Fibroblast of skin of right quadriceps (primary cell): ENCODE results near the gene CTNNA3.
"Not testable (repeated sequence)": the region's sequence is repeated elsewhere in the genome, so short reads cannot be mapped to it uniquely, and the experiment has no call there.

Experiments
- DNase-seq: peaks from one replicate; pipeline ENCODE4 v3.0.0-alpha.2; 2013

CTNNA3 gene

GRCh38 chr10:67599597-67599996 is 96.4 kb downstream of the CTNNA3 start:
- DNase-seq: no peak

DNA sequence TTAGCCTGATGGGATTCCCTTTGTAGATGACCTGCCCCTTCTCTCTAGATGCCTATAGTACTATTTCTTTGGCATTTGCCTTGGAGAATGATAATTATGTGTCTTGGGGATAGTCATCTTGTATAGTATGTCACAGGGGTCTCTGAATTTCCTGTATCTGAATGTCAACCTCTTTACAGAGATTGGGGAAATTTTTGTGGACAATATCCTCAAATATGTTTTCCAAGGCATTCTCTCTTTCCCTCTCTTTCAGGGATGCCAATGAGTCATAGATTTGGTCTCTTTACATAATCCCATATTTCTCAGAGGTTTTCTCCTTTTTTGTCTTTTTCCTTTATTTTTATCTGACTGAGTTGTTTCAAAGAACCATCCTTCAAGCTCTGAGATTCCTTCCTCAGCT is 99.4 kb downstream of the CTNNA3 start:
- DNase-seq: no peak

- no peak for DNase-seq
These were observed 108.2 kb downstream of the CTNNA3 start for GRCh38 chr10:67587771-67588170.

GRCh38 chr10:67575532-67575931 is 120.5 kb downstream of the CTNNA3 start:
- no peak for DNase-seq

GRCh38 chr10:67573484-67573883 is 122.5 kb downstream of the CTNNA3 start:
- DNase-seq: no peak

GRCh38 chr10:67571503-67571902 is 124.5 kb downstream of the CTNNA3 start:
- no peak for DNase-seq

DNA sequence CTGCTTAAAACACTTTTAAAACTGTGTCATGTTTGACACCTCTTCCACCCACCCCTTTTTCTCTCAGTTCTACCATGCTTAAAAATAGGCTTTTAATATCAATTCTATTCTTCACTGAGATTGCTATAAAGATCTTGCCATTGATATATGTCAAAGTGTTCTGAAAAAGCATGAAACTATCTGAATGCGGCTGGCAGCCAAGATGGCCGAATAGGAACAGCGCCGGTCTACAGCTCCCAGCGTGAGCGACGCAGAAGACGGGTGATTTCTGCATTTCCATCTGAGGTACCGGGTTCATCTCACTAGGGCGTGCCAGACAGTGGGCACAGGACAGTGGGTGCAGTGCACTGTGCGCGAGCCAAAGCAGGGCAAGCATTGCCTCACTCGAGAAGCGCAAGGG is 137.7 kb downstream of the CTNNA3 start:
- not testable (repeated sequence) for DNase-seq

- DNase-seq: no peak
These were observed 142.7 kb downstream of the CTNNA3 start for GRCh38 chr10:67553254-67553653.

DNA sequence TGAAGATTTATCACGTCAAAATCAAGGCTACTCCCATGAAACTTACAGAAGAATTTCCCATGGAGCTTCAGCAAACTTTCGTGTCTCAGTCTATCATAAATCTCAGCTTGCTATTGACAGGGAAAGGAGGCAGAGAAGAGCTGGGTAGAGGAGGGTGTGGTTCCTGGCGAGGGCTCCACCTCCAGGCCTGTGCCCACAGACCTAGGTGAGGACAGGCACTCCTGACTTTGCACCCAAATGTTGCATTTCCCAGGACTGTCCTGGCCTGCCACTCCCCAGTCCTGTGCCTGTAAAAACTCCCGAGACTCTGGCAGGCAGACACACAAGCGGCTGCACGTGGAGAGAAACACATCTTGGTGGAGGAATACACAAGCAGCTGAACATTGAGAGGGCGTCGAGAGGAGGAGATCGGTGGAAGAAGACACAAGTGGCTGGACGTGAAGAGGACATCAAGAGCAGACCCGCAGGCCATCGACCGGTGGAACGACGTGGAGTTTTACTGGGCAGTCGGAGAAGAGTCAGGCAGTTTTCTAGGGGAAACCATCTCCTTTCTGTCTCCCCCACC is 145.1 kb downstream of the CTNNA3 start:
- no peak for DNase-seq

DNA sequence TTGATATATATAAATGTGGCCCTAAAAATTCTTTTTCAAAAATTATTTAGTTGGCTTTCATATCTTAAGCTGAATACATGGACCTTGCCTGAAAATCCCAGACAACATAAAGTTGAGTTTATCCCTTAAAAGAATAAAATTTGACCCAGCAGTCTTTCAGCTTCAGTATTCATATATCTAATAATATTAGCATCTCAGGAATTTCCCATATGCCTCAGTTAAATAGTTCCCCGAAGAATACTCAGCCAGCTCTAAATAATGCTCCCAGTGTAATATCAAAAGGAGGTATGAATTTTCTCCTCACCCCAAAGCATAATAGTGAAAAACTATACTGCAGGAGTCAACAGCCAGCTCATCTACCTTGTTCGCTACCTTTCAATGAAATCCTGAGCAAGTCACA is 145.9 kb downstream of the CTNNA3 start:
- DNase-seq: peak; percentile 8

- DNase-seq: peak; percentile 45
These were observed 146.6 kb downstream of the CTNNA3 start for GRCh38 chr10:67549390-67549789.

DNA sequence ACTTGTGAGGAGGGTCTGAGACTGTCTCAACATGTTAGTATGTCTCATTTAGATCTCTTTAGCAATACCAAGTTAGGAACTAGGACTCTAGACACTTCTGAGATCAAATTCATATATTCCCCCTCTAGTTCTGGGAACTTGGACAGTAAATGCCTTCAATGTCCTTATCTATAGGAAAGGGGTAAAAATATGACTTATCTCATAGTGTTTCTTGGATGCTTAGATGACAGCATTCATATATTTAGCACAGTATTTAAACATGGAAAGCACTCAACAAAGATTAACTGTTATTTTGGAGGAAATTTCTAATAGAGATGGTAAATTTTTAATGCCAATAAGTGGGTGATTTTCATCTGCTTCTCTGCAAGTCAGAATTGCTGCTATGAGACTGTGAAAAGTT is 154.6 kb downstream of the CTNNA3 start:
- DNase-seq: no peak

DNA sequence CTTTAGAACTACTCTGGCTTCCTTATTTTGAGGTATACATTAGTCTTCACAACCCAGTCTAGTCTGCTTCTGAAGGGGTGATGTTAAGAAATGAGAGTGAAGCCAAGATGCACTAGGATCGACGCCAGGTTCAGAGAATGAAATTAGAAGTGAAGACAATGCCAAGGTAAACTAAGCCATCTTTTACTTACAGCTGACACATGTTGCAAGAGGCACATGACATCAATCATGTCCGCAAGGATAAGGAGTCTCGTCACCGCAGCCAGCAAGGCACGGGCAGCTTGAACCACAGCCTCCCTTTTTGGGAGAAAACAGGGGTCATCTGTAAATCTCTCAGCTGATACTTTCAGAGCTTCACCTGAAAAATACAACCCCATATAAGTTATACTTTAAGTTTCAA is 156.7 kb downstream of the CTNNA3 start:
- peak; percentile 6 for DNase-seq

DNA sequence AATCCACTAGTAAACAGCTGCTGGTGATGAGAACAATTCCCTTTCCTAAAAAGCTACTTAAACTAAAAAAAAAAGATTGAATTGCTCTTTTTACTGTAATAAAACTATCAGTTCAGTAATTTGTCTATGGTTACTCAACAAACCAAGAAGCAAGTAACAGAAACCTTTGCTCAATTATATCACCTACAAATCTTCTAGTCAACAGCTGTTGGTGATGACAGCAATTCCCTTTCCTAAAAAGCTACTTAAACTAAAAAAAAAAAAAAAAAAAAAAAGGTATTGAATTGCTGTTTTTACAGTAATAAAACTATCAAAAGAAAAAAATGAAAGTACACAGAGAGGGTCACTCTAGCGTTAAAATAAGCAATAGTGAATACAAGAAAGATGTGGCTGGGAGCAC is 158.1 kb downstream of the CTNNA3 start:
- DNase-seq: no peak

DNA sequence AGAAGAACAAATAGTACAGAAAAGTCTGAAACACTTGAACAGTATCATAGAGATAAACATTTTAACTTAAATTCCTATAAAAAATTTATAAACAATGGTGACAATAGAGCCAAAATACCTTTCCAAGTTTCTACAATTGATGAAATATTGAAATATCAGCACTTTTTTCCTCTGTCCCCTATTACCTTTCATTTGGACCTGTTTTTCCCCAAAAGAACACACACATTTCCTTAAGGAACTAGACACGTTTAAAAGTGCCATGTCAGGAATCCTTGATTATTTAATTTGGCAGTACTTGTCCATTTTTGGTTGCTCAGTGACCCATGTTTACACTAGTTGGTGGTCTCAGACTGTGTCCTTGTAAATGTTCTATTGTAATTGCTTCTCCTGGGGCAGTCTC is 162.6 kb downstream of the CTNNA3 start:
- DNase-seq: no peak

- not testable (repeated sequence) for DNase-seq
These were observed 165.0 kb downstream of the CTNNA3 start for GRCh38 chr10:67530990-67531389.

- DNase-seq: no peak
These were observed 168.6 kb downstream of the CTNNA3 start for GRCh38 chr10:67527351-67527750.

GRCh38 chr10:67521546-67521945 is 174.4 kb downstream of the CTNNA3 start:
- DNase-seq: no peak

DNA sequence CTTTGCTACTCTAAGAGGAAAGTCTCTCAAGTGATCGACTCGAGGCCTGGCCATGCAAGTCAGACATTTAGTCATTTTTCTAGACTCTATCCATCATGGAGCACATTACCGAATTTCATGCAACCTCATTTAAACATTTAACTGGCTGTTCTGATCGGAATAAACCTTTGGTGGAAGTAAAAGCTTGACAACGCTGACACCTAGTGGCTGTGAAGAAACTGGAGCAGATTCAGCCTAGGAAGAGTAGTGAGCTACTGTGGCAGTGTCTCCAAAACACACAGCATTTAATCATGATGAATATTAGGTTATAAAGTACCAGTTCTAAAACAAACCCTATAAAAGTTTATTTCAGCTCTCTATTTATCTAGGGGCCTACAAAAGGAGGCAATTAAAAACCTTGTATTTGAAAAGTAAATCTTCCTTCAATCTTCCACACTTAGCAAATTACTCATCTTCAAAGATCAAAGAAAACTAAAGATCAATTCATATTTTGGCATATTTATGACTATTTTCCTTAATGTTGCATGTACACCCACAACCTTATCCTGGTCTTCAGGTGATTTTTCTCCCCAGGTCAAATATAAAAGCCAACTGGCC is 175.0 kb downstream of the CTNNA3 start:
- DNase-seq: peak; percentile 56

DNA sequence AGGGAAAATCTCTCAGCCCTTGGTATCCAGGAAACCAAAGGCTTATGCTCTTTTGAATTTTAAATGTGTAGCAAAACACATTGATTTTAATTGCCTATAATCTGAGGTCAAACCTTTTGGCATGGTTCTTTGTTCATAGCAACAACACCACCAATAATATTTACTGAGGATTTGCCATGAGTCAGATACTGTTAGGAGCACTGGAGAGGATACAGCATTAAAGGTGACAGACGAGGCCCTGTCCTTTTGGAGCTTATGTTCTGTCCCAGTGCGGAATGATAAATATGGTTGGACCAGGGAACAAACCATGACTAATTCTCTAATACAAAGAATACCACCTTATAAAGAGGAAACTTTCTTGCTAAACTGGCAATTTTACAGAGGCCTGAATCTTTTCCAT is 176.6 kb downstream of the CTNNA3 start:
- DNase-seq: no peak

DNA sequence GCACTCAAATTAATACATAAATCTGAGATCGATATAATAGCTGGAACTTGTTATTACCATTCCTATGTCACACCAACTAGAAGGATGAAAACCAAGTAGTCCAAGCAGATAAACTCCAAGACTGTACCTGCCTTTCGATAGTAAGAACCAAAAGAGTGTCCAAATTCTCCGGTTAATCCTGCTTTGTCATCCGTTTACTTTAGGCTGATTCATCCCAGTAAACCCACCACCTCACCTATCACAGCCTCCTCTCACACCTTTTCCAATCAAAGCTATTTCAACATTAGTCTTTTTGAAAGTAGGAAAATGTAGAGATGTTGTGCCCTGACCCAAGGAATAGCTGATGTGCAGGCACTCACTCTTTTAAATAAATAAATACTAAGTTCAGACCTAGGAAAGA is 177.2 kb downstream of the CTNNA3 start:
- no peak for DNase-seq

- DNase-seq: no peak
These were observed 178.0 kb downstream of the CTNNA3 start for GRCh38 chr10:67518043-67518442.

GRCh38 chr10:67506757-67507091 is 189.3 kb downstream of the CTNNA3 start:
- DNase-seq: no peak

- no peak for DNase-seq
These were observed 189.8 kb downstream of the CTNNA3 start for GRCh38 chr10:67506083-67506756.
